ENCODE results near the gene HPCA.

The HPCA gene

DNA sequence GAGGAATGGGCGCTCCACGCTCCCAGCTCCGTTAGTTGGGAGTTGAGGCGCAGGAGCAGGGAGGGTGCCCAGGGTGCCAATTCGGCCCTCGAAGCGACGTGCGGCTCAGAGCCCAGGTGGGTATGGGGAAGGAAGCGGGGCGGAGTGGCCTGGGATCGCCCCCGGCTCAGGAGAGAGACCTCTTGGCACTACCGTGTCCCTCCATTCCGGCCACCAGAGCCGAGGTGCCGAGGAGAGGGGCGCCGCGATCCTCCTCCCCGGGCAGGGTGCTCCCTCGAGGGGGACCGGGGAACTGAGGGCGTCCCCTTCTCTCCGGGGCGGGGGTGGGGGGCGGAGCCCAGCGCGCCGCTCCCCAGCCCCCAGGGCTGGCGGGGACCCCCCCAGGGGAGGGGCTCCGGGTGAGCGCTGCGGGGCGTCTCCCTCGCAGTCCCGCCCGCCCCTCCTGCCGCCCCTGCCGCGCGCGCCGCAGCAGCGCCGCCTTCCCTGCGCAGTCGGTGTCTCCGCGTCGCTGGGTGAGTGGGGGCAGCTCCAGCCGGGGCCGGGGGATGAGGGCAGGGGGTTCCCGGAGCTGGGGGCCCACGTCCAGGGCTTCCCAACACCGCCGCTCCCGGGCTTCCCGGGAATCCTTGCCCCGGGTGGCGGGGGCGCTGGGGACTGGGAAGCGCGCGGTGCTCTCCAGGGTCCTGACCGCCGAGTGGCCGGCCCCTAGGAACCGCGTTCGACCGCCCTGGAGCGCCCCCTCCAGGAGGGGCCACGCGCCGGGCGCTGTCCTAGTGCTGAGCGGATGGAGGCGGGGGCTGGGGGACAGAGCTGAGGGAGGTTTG lies at the start of gene HPCA:
Gene HPCA, plus strand, starts transcription at position 488 of the 824 bp plus-strand sequence. CDS start 2,408 bp downstream, outside the sequence.
- peak within 1 kb of the TSS; percentile 20 for H3K4me3 ChIP-seq (ENCODE audit: low read depth, low read length)
- no peak for DNase-seq (ENCODE audit: low read depth, low spot score)
- TF ChIP-seq, protein P1, sequence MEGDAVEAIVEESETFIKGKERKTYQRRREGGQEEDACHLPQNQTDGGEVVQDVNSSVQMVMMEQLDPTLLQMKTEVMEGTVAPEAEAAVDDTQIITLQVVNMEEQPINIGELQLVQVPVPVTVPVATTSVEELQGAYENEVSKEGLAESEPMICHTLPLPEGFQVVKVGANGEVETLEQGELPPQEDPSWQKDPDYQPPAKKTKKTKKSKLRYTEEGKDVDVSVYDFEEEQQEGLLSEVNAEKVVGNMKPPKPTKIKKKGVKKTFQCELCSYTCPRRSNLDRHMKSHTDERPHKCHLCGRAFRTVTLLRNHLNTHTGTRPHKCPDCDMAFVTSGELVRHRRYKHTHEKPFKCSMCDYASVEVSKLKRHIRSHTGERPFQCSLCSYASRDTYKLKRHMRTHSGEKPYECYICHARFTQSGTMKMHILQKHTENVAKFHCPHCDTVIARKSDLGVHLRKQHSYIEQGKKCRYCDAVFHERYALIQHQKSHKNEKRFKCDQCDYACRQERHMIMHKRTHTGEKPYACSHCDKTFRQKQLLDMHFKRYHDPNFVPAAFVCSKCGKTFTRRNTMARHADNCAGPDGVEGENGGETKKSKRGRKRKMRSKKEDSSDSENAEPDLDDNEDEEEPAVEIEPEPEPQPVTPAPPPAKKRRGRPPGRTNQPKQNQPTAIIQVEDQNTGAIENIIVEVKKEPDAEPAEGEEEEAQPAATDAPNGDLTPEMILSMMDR (IDR thresholded peaks at IDR 0.05; ENCODE audit: insufficient read depth, low read length, missing control alignments): peak; percentile 97
- CTCF ChIA-PET: interaction anchor here (0.7 to 11.7 kb wide), 8 partner anchors 12 to 202 kb away, joined by 3 to 179 read pairs (median 3); partner anchors contain the start of gene FNDC5
- POLR2A ChIA-PET: no interaction called here

DNA sequence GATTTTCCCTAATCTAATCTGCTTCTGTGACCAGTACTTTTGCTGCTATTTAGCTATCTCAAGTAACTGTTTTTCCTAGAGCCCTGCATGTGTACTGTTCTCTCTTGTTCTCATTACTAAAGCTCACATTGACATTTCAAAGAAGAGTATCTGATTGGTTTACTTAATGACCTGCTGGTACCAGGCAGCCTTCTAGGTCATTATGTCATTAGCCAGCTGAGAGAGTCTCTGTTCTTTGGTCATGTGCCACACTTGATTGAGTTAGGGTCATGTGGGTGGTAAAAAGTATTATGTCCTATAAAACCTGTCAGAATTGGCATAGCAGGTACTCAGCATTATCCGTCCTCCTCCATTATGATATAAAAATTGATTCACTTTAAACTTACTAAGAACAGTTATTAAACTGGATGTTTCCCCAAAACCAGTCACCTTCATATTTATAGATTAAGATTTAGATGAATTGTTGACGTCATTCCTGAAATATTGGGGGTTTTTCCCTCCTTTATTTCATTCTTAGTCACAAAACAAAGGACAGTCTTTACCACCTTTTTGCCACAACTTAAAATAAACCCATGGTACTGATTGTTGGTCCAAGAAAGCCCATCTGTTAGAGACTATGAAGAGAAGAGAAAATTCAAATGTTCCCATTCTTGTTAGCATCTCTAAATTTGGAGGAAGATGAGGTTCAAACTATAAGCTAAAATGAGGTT lies 37.8 kb upstream of the HPCA start:
- H3K4me3 ChIP-seq (ENCODE audit: low read depth, low read length): no peak overlapping the region
- ChIA-PET CTCF (interaction anchor here (0.7 to 6.1 kb wide), 4 partner anchors 11 to 27 kb away, joined by 3 to 28 read pairs (median 13); no protein-coding TSS in a partner anchor), POLR2A (no interaction called here)
- DNase-seq (ENCODE audit: low read depth, low spot score): no peak
- TF ChIP-seq, protein P1 (IDR thresholded peaks at IDR 0.05; ENCODE audit: insufficient read depth, low read length, missing control alignments): no peak

DNA sequence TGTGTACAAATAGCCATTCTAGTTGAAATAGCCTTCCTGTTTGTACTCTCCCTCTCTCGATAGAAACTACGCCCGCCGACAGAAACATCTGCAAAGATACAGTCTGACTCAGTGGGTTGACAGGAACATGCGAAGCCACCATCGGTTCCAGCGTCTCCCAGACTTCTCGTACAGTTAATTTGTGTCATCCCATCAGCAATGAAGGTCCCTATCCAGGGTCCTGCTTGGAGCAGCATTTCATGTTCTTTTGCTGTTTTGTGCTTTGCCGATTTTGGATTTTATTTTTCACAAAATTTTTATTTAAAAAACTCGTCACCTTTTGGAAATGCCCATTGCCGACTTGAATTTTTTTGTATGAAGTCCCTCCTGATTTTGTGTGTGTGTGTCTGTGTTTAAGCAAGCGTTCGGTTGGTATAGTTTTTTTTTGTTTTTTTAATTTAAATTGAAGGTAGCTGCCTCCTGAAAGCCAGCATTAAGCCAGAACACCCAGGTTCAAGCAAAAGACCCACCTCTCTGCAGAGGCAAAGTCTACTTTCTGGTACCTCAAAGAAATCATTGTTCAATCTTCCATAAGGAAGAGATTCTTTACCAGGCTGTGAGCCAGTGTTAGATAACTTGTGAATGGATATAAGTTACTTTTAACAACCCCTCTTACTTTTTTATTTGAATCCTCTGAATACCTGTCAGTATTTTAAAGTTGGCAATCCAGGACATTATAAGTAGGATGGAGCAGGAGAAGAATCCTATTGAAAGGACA lies 30.3 kb upstream of the HPCA start:
- no peak overlapping the region for H3K4me3 ChIP-seq (ENCODE audit: low read depth, low read length)
- no peak for DNase-seq (ENCODE audit: low read depth, low spot score)
- CTCF ChIA-PET: no interaction called here
- POLR2A ChIA-PET: interaction anchor here (0.7 kb wide), 1 partner anchor 335 kb away, joined by 3 read pairs; no protein-coding TSS in a partner anchor
- TF ChIP-seq, protein P1 (IDR thresholded peaks at IDR 0.05; ENCODE audit: insufficient read depth, low read length, missing control alignments): no peak

DNA sequence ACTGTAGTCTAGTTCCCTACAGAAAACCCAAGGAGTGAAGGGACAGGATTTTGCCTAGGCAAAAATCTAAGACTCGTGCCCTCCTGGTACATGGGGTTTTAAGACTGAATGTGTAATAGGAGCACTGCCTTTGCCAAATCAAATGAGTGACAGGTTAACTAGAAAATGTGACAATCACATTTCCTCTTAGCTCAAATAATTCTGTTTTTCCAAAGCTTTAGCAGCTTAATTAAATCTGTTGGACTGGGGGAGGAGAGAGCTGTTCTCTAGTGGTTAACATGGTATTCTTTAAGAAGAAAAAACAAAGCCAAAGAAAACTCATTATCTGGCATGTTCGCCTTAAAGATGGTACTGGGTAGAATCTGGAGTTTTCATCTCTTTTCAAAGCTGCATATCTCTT lies 28.2 kb upstream of the HPCA start:
- TF ChIP-seq, protein P1 (IDR thresholded peaks at IDR 0.05; ENCODE audit: insufficient read depth, low read length, missing control alignments): no peak
- ChIA-PET POLR2A (no interaction called here), CTCF (interaction anchor here (1.2 to 7.7 kb wide), 2 partner anchors 16 to 32 kb away, joined by 3 to 112 read pairs; partner anchors contain the start of gene FNDC5)
- H3K4me3 ChIP-seq (ENCODE audit: low read depth, low read length): no peak overlapping the region
- DNase-seq (ENCODE audit: low read depth, low spot score): no peak

DNA sequence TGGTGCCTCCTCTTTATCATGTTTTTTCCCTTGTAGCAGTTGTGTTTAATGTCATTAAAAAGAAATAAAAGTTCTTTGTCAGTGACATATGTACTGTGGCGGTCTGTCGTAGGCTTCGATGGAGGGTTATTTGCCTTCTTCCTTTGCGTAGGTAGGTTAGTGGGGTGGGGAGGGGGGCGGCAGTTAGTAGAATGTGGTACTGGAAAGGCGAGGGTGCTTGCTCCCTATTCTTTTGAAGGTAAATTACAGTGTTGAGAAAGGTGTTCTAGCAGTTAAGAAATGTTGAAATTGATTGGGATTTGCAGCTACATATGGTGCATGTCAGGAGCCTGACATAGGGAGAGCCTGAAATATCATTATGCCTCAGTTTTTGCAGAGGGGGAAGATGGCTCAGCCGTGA lies 27.5 kb upstream of the HPCA start:
- H3K4me3 ChIP-seq (ENCODE audit: low read depth, low read length): no peak overlapping the region
- DNase-seq (ENCODE audit: low read depth, low spot score): no peak
- POLR2A ChIA-PET: no interaction called here
- TF ChIP-seq, protein P1 (IDR thresholded peaks at IDR 0.05; ENCODE audit: insufficient read depth, low read length, missing control alignments): no peak
- CTCF ChIA-PET: interaction anchor here (1.2 to 7.7 kb wide), 2 partner anchors 15 to 32 kb away, joined by 3 to 112 read pairs; partner anchors contain the start of gene FNDC5
